ENCODE measurements around the gene EBF4. TPM values are rescaled to one million over a fixed set of nuclear protein-coding genes. Genes with fewer than 3 reads are reported as not detected.

EBF4 gene
- total and polyA plus RNA-seq, 2 of the 8 experiments (the other 6 are each of a cell fraction or from before 2014, with no cell fraction given), result 1.2 to 2.9 TPM

- CTCF ChIA-PET (ENCODE audit: partially characterized antibody), result interaction anchor here (0.9 to 18.6 kb wide), 3 partner anchors 18 to 41 kb away, joined by 4 to 286 read pairs (median 6); no protein-coding TSS in a partner anchor
- Histone ChIP-seq H3K4me1 (replicated peaks in 1 of 4; ENCODE audit: control insufficient read depth in 3 of 4, insufficient read depth in 4 of 4, low read length in 3 of 4) (peaks cover 2 to 9% (median 5%) of the 10 kb centered on the region in 4 experiments), H3K14ac (ENCODE audit: insufficient read length) (no peak overlapping the region)
- TF ChIP-seq SAP30 (IDR thresholded peaks at IDR 0.05; ENCODE audit: insufficient read depth, insufficient replicate concordance, low read length) (no peak), HDAC2 (IDR thresholded peaks at IDR 0.05; ENCODE audit: borderline replicate concordance in 1 of 2, low read depth in 2 of 2, low read length in 2 of 2) (no peak), FOSL1 (IDR thresholded peaks at IDR 0.05; ENCODE audit: insufficient read depth, low read depth, low read length) (no peak), BACH1 (IDR thresholded peaks at IDR 0.05; ENCODE audit: low read length) (no peak), SP2 (IDR thresholded peaks at IDR 0.05; ENCODE audit: low read length) (no peak), RXRA (IDR thresholded peaks at IDR 0.05; ENCODE audit: insufficient read depth, low read depth, low read length) (no peak), KDM5A (IDR thresholded peaks at IDR 0.05; ENCODE audit: low read length) (no peak), USF2 (IDR thresholded peaks at IDR 0.05; ENCODE audit: low read length) (no peak), CTCF (IDR thresholded peaks at IDR 0.05; ENCODE audit: control extremely low read depth in 1 of 3, insufficient read depth in 1 of 3, low read depth in 1 of 3, low read length in 3 of 3) (no peak)
Observed at GRCh38 chr20:2734899-2735298, 42.3 kb downstream of the EBF4 start.

More at GRCh38 chr20:2734899-2735298, 42.3 kb downstream of the EBF4 start:
- no peak overlapping the region for H3K9ac ChIP-seq (replicated peaks in 1 of 4; ENCODE audit: extremely low read depth in 1 of 4, low read depth in 3 of 4, low read length in 3 of 4)
- no peaks in the 10 kb centered on the region for H3K79me2 ChIP-seq (ENCODE audit: control insufficient read depth in 1 of 2, insufficient read depth in 2 of 2, low read length in 2 of 2)
- H2AFZ ChIP-seq (ENCODE audit: low read length), result no peak overlapping the region
- no peak overlapping the region for H4K91ac ChIP-seq (replicated peaks; ENCODE audit: insufficient read length, low read length)
- POLR2A ChIA-PET (ENCODE audit: partially characterized antibody), result no interaction called here
- no peaks in the 10 kb centered on the region for H3K36me3 ChIP-seq (ENCODE audit: control insufficient read depth in 2 of 4, insufficient read depth in 4 of 4, low read length in 3 of 4)
- no peak overlapping the region for H3K56ac ChIP-seq (replicated peaks; ENCODE audit: insufficient read length, low read depth, low read length)
- FAIRE-seq, result no peak
- no peak overlapping the region for H4K5ac ChIP-seq (ENCODE audit: insufficient read length, low read depth, low read length)
- no peaks in the 10 kb centered on the region for H4K20me1 ChIP-seq (replicated peaks in 1 of 2; ENCODE audit: control insufficient read depth in 1 of 2, insufficient read depth in 2 of 2, low read length in 2 of 2)
- H3K23me2 ChIP-seq (ENCODE audit: low read depth, low read length), result no peaks in the 10 kb centered on the region
- no peak overlapping the region for H3K4me3 ChIP-seq (ENCODE audit: extremely low read depth in 1 of 4, insufficient read depth in 2 of 4, low read depth in 3 of 4, low read length in 4 of 4)
- no peaks in the 10 kb centered on the region for H3K79me1 ChIP-seq (ENCODE audit: low read depth, low read length)
- no peaks in the 10 kb centered on the region for H3K27me3 ChIP-seq (replicated peaks in 1 of 4; ENCODE audit: control insufficient read depth in 3 of 4, extremely low read depth in 1 of 4, insufficient read depth in 3 of 4, low read length in 3 of 4)
- H3K23ac ChIP-seq (ENCODE audit: insufficient read length), result no peak overlapping the region
- H4K8ac ChIP-seq (ENCODE audit: extremely low read depth, insufficient read depth, low read length), result no peak overlapping the region
- H2BK15ac ChIP-seq (ENCODE audit: low read length), result no peak overlapping the region
- no peak overlapping the region for H3K27ac ChIP-seq (ENCODE audit: low read depth, low read length)
- no peak overlapping the region for H2BK12ac ChIP-seq (ENCODE audit: low read depth, low read length)
- no peak overlapping the region for H2BK120ac ChIP-seq (replicated peaks; ENCODE audit: low read depth, low read length)
- DNase-seq (ENCODE audit: low read depth in 1 of 2, low spot score in 2 of 2), result no peak
- no peak overlapping the region for H2AK5ac ChIP-seq (ENCODE audit: low read depth, low read length)
- no peak overlapping the region for H3K4me2 ChIP-seq (ENCODE audit: insufficient read depth in 1 of 2, low read depth in 2 of 2, low read length in 2 of 2)
- H2BK5ac ChIP-seq (ENCODE audit: low read depth, low read length), result no peak overlapping the region
- 87% methylated on average over 2 of the region's 2 CpGs; no CpG with 5 or more reads in 1 of the 2 experiments for WGBS, 2 experiments (ENCODE audit: extremely low coverage in 1 of 2, insufficient coverage in 1 of 2, insufficient read length in 1 of 2, insufficient replicate concordance in 2 of 2, low coverage in 1 of 2, low lambda C conversion rate in 2 of 2, missing lambda C conversion rate in 1 of 2)
- no peak overlapping the region for H2BK20ac ChIP-seq (ENCODE audit: low read length)
- 0 out of 4 replicates have a peak, but pooled peaks cover 2 to 3% of the 10 kb centered on the region in 2 experiments for H3K9me3 ChIP-seq (ENCODE audit: insufficient read depth in 2 of 2, low read depth in 1 of 2, low read length in 1 of 2)
- H3K4ac ChIP-seq (replicated peaks; ENCODE audit: insufficient read length, low read depth, low read length), result no peak overlapping the region
- H3K18ac ChIP-seq (ENCODE audit: extremely low read depth, low read length), result no peak overlapping the region

Data from H1 (cell line).